ENCODE measurements around the gene EVC. TPM values are rescaled to one million over a fixed set of nuclear protein-coding genes. Genes with fewer than 3 reads are reported as not detected.

EVC gene
- total RNA-seq, 2 experiments from 2014 or later: 0.70 to 1.5 TPM

DNA sequence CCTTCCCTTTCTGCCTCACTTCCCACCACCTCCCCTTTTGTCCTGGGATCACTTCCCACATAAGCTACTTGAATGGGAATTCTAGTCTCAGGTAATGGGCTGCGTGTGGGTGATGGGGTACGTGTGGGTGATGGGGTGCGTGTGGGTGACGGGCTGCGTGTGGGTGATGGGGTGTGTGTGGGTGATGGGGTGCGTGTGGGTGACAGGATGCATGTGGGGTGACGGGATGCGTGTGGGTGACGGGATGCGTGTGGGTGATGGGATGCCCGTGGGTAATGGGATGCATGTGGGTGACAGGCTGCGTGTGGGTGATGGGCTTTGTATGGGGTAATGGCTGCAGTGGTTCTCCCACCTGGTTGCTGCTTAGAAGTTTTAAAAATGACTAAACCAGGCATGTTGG, 46.2 kb upstream of the EVC start:
- H3K9me3 Mint-ChIP-seq: peaks cover 19% of the 10 kb centered on the region

DNA sequence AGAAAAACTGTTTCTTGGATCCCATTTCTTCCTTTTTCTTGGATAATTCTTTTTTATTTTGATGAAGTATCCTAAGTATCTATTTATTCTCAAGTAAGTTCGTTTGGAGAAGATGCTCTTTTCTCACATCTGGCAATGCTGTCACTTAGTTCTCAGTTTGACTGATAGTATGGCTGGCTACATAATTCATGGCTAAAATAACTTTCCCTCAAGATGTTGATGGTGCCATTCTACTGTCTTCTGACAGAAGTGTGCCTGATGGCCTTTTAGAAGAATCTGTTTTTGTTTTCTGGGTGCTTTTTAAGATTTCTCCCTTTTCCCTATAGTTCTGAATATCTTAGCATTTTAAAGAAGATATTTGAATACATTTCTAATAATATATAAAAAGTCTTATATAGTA, 44.3 kb upstream of the EVC start:
- Mint-ChIP-seq H3K4me3 (no peak overlapping the region), H3K27ac (no peak overlapping the region), H3K4me1 (ENCODE audit: low read depth) (no peaks in the 10 kb centered on the region), H3K27me3 (no peaks in the 10 kb centered on the region), H3K9me3 (peaks cover 14% of the 10 kb centered on the region), H3K36me3 (ENCODE audit: low read depth) (peaks cover 4% of the 10 kb centered on the region)
- ChIA-PET POLR2A (no interaction called here), CTCF (no interaction called here)
- intact Hi-C loops (cut with DNase I, micrococcal nuclease): no loop called here
- no peaks in the 10 kb centered on the region for H3K36me3 ChIP-seq (ENCODE audit: insufficient read depth, low read length)
- no peak overlapping the region for H3K27ac ChIP-seq (ENCODE audit: low read depth in 1 of 2, low read length in 2 of 2)
- peaks cover 0 to 2% of the 10 kb centered on the region in 2 experiments for H3K27me3 ChIP-seq (ENCODE audit: control insufficient read depth in 1 of 2, insufficient read depth in 2 of 2, low read length in 2 of 2)
- DNase-seq: no peak
- H3K4me1 ChIP-seq (ENCODE audit: insufficient read depth, low read length): no peaks in the 10 kb centered on the region
- no peak for ATAC-seq (ENCODE audit: poor library complexity)
- no peak overlapping the region for H3K4me3 ChIP-seq (ENCODE audit: low read length)
- peaks cover 0 to 18% of the 10 kb centered on the region in 2 experiments for H3K9me3 ChIP-seq (ENCODE audit: control insufficient read depth in 1 of 2, insufficient read depth in 1 of 2, low read length in 2 of 2)
- TF ChIP-seq, protein P1, sequence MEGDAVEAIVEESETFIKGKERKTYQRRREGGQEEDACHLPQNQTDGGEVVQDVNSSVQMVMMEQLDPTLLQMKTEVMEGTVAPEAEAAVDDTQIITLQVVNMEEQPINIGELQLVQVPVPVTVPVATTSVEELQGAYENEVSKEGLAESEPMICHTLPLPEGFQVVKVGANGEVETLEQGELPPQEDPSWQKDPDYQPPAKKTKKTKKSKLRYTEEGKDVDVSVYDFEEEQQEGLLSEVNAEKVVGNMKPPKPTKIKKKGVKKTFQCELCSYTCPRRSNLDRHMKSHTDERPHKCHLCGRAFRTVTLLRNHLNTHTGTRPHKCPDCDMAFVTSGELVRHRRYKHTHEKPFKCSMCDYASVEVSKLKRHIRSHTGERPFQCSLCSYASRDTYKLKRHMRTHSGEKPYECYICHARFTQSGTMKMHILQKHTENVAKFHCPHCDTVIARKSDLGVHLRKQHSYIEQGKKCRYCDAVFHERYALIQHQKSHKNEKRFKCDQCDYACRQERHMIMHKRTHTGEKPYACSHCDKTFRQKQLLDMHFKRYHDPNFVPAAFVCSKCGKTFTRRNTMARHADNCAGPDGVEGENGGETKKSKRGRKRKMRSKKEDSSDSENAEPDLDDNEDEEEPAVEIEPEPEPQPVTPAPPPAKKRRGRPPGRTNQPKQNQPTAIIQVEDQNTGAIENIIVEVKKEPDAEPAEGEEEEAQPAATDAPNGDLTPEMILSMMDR (IDR thresholded peaks at IDR 0.05): no peak

More for the DNA sequence above, 46.2 kb upstream of the EVC start:
- intact Hi-C loops (cut with DNase I, micrococcal nuclease): no loop called here
- TF ChIP-seq, protein P1 (IDR thresholded peaks at IDR 0.05): no peak
- no peak overlapping the region for H3K4me3 Mint-ChIP-seq
- H3K36me3 Mint-ChIP-seq (ENCODE audit: low read depth): peaks cover 9% of the 10 kb centered on the region
- ChIA-PET POLR2A (no interaction called here), CTCF (no interaction called here)
- Histone ChIP-seq H3K27ac (ENCODE audit: low read depth in 1 of 2, low read length in 2 of 2) (no peak overlapping the region), H3K4me1 (ENCODE audit: insufficient read depth, low read length) (no peaks in the 10 kb centered on the region), H3K36me3 (ENCODE audit: insufficient read depth, low read length) (no peaks in the 10 kb centered on the region), H3K9me3 (ENCODE audit: control insufficient read depth in 1 of 2, insufficient read depth in 1 of 2, low read length in 2 of 2) (peaks cover 0 to 14% of the 10 kb centered on the region in 2 experiments), H3K27me3 (ENCODE audit: control insufficient read depth in 1 of 2, insufficient read depth in 2 of 2, low read length in 2 of 2) (peaks cover 0 to 2% of the 10 kb centered on the region in 2 experiments), H3K4me3 (ENCODE audit: low read length) (no peak overlapping the region)
- H3K27ac Mint-ChIP-seq: no peak overlapping the region
- DNase-seq: no peak
- no peak for ATAC-seq (ENCODE audit: poor library complexity)
- H3K27me3 Mint-ChIP-seq: no peaks in the 10 kb centered on the region
- no peaks in the 10 kb centered on the region for H3K4me1 Mint-ChIP-seq (ENCODE audit: low read depth)

DNA sequence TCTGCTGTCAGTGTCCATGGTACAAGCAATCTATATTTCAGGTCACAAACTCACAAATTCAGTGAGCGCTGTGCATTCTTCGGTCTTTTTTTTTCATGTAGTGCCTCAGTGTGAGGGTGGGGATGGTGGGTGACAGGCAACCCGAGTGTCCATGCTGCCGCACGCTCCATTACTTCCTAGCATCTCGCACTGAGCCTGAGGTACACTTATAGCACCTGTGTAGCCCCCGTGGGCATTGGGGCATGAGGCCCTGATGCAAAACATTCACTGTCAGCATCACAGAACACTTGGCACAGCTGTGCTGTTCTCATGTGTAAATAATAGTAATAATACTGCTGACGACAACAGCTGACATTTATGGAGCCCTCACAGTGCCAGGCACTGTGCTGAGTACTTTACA, 34.2 kb upstream of the EVC start:
- no peak overlapping the region for H3K27ac ChIP-seq (ENCODE audit: low read depth in 1 of 2, low read length in 2 of 2)
- H3K36me3 Mint-ChIP-seq (ENCODE audit: low read depth): no peaks in the 10 kb centered on the region
- H3K9me3 Mint-ChIP-seq: no peaks in the 10 kb centered on the region
- TF ChIP-seq, protein P1 (IDR thresholded peaks at IDR 0.05): no peak
- ATAC-seq (ENCODE audit: poor library complexity): no peak
- CTCF ChIA-PET: no interaction called here
- peaks cover 0 to 5% of the 10 kb centered on the region in 2 experiments for H3K9me3 ChIP-seq (ENCODE audit: control insufficient read depth in 1 of 2, insufficient read depth in 1 of 2, low read length in 2 of 2)
- intact Hi-C loops (cut with DNase I, micrococcal nuclease): no loop called here
- no peak overlapping the region for H3K27ac Mint-ChIP-seq
- H3K4me3 ChIP-seq (ENCODE audit: low read length): no peak overlapping the region
- no peaks in the 10 kb centered on the region for H3K27me3 ChIP-seq (ENCODE audit: control insufficient read depth in 1 of 2, insufficient read depth in 2 of 2, low read length in 2 of 2)
- no peaks in the 10 kb centered on the region for H3K4me1 Mint-ChIP-seq (ENCODE audit: low read depth)
- H3K27me3 Mint-ChIP-seq: no peaks in the 10 kb centered on the region
- no peak for DNase-seq
- POLR2A ChIA-PET: no interaction called here
- no peak overlapping the region for H3K4me3 Mint-ChIP-seq
- H3K4me1 ChIP-seq (ENCODE audit: insufficient read depth, low read length): no peaks in the 10 kb centered on the region
- H3K36me3 ChIP-seq (ENCODE audit: insufficient read depth, low read length): no peaks in the 10 kb centered on the region
